ENCODE results near the gene STRADA.

The STRADA gene

DNA sequence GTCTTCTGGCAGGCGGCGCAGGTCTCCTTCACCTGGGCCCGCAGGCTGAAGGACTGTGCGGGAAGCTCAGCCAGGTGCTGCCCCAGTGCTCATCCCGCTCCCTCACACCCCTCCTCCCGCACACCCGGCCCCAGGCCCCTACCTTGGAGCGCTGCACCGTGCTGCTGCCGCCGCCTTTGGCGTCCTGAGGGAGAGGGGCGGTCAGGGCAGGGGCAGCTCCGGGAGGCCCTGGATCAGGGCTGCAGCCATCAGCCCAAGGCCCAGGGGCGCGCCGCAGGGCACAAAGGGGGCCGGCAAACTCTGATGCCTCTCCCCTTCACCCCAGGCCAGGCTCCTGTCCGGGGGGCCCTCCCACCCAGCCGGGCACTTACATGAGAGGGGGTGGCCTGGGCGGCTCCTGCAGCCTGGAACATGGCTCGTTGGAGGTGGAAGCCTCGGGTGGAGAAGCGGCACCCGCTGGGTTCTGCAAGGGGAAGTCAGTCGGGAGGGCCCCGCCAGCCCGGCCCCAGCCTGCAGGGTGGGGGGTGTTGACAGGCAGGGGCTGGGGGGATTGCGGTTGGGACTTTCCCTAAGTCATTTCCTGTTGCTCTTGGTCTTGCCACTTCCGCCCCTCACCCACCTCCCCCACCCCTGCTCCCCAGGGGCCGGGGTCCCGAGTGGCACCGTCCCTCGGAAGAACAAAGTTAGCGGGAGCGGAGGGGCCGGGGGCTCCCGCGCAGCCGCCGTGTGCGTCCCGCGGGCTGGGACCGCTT lies 42.5 kb downstream of the STRADA start:
- Mint-ChIP-seq H3K27me3 (no peaks in the 10 kb centered on the region), H3K36me3 (peaks cover 5% of the 10 kb centered on the region), H3K9me3 (no peaks in the 10 kb centered on the region)

DNA sequence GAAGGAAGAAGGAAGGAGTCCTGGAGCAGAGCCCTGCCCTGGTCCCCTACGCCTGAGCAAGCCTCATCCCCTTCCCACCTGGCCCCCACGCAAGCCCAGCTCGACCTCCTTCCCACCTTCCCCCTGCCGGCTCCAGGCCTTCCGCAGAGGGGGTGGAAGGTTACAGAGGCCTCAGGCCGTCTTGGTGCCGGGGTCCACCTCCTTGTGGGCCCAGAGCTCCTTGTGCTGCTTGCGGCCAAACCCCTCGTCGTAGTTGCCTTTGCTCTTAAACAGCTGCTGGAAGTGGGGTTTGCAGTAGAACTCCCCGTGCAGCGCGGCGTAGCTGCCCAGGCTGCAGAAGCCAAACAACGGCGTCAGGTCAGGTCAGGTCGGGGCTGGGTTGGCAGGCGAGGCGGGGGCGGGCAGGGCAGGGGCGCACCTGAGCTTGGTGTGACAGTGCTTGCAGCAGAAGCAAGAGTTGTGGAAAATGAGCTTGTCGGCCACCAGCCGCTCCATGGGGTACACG lies 43.2 kb downstream of the STRADA start:
- peak overlapping the region; percentile 90 for H3K4me3 Mint-ChIP-seq
- H3K27ac Mint-ChIP-seq, result peak overlapping the region; percentile 95
- no peaks in the 10 kb centered on the region for H3K27me3 Mint-ChIP-seq
- H3K4me1 Mint-ChIP-seq, result peaks cover 71% of the 10 kb centered on the region
- peaks cover 2% of the 10 kb centered on the region for H3K36me3 Mint-ChIP-seq
- H3K9me3 Mint-ChIP-seq, result no peaks in the 10 kb centered on the region

More for the DNA sequence above, 42.5 kb downstream of the STRADA start:
- peaks cover 71% of the 10 kb centered on the region for H3K4me1 Mint-ChIP-seq
- H3K4me3 Mint-ChIP-seq, result peak overlapping the region; percentile 90
- H3K27ac Mint-ChIP-seq, result peak overlapping the region; percentile 65

DNA sequence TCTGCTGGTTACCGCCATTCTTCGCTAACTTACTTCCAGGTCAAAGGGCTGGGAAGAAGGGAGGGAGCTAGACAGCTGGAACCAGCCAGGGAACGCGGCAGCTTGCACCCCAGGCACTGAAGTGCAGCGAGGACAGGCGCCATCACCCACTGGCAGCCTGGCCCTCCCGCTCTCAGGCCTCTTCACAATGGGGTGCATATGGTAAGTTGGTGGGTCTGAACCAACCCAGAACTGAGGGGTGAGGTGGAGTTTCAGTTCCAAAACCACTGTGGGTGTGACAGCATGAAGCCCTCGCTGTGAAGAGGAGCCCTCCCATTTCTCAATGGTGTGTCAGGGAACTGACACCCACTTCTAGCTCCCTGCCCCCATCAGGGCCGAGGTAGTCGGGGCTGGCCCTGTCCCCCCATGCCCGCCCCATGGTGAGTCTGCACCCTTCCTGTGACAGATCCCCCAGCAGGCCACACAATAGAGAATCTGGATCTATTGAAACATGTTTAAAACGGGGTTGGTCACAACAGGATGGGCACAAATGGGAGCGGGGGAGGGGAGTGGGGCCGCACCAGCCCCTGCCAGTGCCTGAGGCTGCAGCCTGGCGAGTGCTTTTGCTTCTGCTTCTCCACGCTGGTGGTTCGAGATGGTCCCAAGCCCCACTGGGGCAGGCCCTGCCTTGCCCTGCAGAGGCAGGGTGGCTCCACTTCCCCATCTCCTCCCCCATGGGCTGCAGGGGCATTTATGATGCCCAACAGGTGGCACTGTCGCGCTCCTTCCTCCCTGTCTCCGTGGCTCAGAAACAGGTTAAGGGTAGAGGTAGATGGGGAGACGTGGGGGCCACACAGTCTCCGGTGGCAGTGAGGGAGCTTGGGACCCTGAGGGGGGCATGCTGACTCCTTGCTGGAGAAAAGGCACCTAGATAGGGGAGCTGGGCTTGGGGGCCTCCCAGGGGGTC lies 44.0 kb downstream of the STRADA start:
- Mint-ChIP-seq H3K4me3 (peak overlapping the region; percentile 90), H3K27me3 (no peaks in the 10 kb centered on the region), H3K36me3 (peaks cover 2% of the 10 kb centered on the region), H3K9me3 (no peaks in the 10 kb centered on the region), H3K4me1 (peaks cover 71% of the 10 kb centered on the region), H3K27ac (peak overlapping the region; percentile 88)

DNA sequence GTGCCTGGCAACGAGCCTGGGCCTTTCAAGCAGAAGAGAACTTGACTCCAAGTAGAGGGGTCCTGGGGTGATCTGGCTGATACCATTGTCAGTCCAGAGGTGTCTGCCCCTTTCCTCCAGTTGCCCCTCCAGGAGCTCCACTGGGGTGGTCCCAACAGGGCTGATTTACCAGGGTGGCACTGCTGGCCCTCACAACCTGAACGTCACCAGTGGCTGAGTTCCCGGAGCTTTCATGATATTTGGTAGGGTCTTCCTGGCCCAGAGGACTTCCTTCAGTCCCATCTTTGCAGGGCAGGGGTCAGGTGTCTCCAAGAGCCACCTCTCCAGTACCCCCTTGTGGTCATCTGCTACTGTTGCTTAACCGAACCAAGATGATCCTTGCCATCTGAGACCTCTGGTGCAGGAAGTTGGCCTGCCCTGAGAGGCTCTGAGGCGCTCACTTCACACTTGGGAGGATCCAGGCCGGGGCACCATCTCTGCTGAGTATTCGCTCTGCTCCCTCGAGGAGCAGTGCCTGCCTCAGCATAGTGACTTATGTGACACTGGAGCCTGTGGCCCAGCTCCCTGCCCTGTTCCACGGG lies 45.1 kb downstream of the STRADA start:
- Mint-ChIP-seq H3K36me3 (peaks cover 2% of the 10 kb centered on the region), H3K9me3 (no peaks in the 10 kb centered on the region), H3K27me3 (no peaks in the 10 kb centered on the region), H3K4me1 (peaks cover 63% of the 10 kb centered on the region), H3K4me3 (peak overlapping the region; percentile 90), H3K27ac (peak overlapping the region; percentile 72)

DNA sequence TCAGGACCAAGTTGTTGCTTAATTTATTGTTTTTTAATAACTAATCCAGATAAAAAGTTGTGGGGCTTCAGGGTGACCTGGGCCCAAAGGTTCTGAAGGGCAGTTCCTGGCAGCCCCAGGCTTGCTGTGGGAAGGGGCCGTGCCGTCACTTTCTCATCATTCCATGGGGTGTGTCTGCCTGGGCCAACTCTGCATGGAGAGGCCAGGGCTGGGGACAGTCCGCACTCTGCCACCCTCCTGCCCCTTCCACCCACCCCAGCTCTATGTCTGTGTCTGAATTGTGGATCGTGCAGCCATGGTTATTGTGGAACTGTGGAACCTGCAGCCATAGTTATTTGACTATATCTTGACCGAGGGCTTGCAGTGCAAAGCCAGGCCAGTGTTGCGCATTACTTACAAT lies 45.7 kb downstream of the STRADA start:
- Mint-ChIP-seq H3K27ac (peak overlapping the region; percentile 72), H3K36me3 (peaks cover 2% of the 10 kb centered on the region), H3K9me3 (no peaks in the 10 kb centered on the region), H3K4me3 (peak overlapping the region; percentile 90), H3K27me3 (no peaks in the 10 kb centered on the region), H3K4me1 (peaks cover 59% of the 10 kb centered on the region)

DNA sequence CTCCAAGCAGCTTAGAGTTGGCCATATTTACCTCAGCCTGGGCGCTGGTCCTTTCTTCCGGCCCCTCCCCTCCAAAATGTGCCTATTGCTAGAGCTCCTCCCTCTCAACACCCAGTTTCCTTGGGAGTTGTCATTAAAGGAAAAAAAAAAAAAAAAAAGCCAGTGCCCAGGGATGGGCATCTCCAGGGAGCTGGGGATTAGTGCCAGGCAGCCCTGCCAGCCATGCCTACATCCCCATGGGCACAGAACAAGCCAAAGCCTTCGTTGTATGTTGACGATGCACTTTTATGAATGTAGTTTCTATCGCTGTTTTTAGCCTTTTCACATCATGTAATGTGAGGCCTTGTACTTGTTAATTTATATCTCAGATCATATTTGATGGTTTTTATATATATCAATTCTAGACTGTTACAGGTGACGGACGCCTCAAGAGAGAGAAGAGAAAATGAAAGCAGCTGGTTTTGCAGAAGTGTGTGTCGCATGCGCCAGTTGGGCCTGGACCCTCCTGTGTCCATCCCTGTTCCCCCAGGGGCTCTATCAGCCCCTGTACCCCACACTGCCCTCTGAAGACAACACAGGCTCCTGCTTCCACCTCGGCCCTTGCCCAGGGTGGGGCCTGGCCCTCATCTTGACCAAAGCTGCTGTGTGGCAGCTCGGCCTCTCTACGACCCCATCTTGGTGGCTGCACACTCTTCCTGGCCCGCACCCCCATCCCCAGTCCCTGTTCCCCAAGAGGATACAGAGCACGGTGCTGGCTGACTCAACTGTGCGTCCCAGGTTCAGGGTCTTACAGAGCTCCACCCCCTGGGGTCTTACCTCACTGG lies 46.4 kb downstream of the STRADA start:
- Mint-ChIP-seq H3K9me3 (no peaks in the 10 kb centered on the region), H3K27me3 (no peaks in the 10 kb centered on the region), H3K27ac (peak overlapping the region; percentile 77), H3K4me1 (peaks cover 59% of the 10 kb centered on the region), H3K36me3 (peaks cover 2% of the 10 kb centered on the region), H3K4me3 (peak overlapping the region; percentile 60)

DNA sequence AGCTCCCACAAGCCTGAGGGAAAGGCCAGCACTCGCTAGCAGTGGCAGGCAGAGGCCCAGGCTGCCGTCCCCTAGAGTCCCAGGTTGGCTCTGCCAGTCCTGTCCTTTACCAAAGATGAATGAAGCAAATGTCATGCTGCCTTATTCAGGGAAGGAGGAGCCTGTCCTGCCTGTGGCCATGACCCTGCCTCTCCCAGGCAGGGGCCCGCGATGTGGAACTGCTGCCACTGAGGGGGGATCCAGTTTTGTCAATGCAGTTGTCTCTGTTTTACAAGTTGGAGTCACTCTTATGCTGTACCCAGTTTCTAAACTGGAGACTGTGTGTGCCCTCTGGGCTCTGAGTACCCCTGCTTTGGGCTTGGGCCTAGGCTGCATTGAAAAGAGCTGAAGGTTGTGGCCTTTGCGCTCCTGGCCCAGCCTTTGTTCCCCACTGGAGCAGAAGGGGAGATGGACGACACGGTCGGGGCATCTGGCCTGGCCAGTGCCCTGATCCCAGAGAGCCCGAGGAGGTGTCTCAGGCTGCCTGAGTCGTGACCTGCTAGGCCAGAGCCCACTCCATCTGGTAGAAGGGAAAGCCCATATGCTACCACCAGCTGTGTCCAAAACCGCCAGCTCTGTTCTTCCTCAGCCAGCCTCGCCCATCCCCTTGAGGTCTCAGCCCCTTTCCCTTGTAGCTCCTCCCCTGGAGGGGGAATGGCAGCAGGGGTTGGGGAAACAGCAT lies 47.2 kb downstream of the STRADA start:
- peaks cover 59% of the 10 kb centered on the region for H3K4me1 Mint-ChIP-seq
- H3K27me3 Mint-ChIP-seq, result no peaks in the 10 kb centered on the region
- no peak overlapping the region for H3K4me3 Mint-ChIP-seq
- H3K9me3 Mint-ChIP-seq, result no peaks in the 10 kb centered on the region
- H3K27ac Mint-ChIP-seq, result peak overlapping the region; percentile 77
- H3K36me3 Mint-ChIP-seq, result peaks cover 2% of the 10 kb centered on the region

DNA sequence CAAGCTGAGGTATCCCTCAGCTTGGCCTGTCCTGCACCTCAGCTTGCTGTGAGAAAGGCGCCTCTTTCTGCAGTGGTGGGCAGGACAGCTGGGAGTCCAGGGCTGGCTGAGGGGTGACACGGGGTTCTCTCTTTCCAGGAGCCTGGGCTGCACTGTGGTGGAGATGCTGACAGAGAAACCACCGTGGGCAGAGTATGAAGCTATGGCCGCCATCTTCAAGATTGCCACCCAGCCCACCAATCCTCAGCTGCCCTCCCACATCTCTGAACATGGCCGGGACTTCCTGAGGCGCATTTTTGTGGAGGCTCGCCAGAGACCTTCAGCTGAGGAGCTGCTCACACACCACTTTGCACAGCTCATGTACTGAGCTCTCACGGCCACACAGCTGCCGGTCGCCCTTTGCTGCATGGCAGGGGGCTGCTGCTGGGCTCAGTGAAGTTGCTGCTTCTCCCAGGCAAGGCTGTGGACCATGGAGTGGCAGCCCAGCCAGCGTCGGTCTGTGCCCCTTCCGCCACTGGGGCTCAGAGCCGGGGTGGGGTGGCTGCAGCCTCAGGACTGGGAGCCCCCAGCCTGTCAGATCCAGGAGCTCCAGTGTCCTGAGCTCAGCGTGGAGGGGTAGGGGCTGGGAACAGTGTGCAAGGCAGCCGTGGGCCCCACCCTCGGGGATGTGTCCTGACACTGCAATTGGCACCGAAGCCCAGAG lies 48.0 kb downstream of the STRADA start:
- peaks cover 2% of the 10 kb centered on the region for H3K36me3 Mint-ChIP-seq
- H3K27ac Mint-ChIP-seq, result peak overlapping the region; percentile 88
- H3K9me3 Mint-ChIP-seq, result no peaks in the 10 kb centered on the region
- H3K4me3 Mint-ChIP-seq, result no peak overlapping the region
- H3K4me1 Mint-ChIP-seq, result peaks cover 59% of the 10 kb centered on the region
- no peaks in the 10 kb centered on the region for H3K27me3 Mint-ChIP-seq

DNA sequence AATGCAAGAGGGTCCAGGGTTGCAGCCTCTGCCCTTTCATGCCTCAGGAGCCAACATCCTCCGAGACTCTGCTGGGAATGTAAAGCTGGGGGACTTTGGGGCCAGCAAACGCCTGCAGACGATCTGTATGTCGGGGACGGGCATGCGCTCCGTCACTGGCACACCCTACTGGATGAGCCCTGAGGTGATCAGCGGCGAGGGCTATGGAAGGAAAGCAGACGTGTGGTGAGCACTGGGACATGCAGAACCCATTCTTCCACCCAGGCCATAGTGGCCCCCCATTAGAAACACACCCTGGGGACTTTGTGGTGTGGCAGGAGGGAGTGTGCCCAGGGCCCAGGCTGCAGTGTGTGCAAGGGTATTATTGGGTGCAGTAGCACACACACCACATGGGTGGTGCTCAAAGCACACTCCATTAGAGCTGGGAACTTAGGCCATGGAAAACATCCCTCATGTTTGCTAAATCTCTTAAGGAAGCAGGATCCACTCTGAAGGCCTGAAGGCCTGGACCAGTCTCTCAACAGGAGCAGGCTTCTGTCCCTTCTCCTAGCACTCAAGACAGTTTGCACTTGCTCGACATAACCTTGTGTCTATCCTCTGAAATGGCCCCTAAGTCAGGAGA lies 49.3 kb downstream of the STRADA start:
- H3K36me3 Mint-ChIP-seq, result no peaks in the 10 kb centered on the region

DNA sequence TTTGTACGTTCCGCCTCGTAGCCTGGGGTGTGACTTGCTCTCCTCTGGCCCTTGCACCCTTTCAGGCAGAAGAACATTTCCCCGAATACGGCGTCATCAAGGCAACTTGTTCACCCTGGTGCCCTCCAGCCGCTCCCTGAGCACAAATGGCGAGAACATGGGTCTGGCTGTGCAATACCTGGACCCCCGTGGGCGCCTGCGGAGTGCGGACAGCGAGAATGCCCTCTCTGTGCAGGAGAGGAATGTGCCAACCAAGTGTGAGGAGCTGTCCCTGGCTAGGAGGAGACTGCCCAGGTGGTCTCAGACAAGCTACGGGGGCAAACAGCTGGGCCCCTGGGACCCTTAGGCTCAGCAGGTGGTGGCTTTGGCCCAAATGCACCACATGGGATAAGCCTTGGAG lies 52.1 kb downstream of the STRADA start:
- no peaks in the 10 kb centered on the region for H3K36me3 Mint-ChIP-seq
- H3K27ac Mint-ChIP-seq, result no peak overlapping the region
- no peaks in the 10 kb centered on the region for H3K9me3 Mint-ChIP-seq
- peaks cover 22% of the 10 kb centered on the region for H3K4me1 Mint-ChIP-seq
- H3K4me3 Mint-ChIP-seq, result no peak overlapping the region
- no peaks in the 10 kb centered on the region for H3K27me3 Mint-ChIP-seq

More for the DNA sequence above, 49.3 kb downstream of the STRADA start:
- Mint-ChIP-seq H3K27ac (peak overlapping the region; percentile 81), H3K9me3 (no peaks in the 10 kb centered on the region), H3K4me1 (peaks cover 50% of the 10 kb centered on the region), H3K27me3 (no peaks in the 10 kb centered on the region), H3K4me3 (no peak overlapping the region)

DNA sequence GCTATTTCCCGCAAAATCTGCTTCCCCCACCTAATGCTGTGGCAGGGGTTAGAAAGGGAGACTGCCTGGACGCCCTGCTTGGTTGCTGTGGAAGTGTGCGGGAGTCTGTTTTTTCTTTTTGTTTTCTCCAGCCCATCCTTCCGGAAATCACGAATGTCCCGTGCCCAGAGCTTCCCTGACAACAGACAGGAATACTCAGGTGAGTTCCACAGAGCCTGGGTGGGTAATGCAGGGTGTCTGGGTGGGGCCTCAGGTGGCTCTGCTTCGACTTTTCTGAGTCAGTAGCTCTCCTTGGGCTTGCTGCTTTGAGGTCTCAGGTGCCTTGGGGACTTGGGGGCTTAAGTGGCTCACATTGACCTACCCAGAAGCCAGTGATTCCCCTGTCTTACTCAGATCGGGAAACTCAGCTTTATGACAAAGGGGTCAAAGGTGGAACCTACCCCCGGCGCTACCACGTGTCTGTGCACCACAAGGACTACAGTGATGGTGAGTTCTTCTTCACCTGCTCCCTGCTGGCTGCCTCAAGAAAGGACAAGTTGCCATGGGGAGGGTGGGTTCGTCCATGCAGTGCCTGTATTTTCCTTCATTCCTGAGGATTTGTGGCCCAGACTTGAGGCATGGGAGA lies 53.1 kb downstream of the STRADA start:
- no peaks in the 10 kb centered on the region for H3K27me3 Mint-ChIP-seq
- peaks cover 12% of the 10 kb centered on the region for H3K4me1 Mint-ChIP-seq
- no peaks in the 10 kb centered on the region for H3K36me3 Mint-ChIP-seq
- peak overlapping the region; percentile 35 for H3K27ac Mint-ChIP-seq
- H3K4me3 Mint-ChIP-seq, result no peak overlapping the region
- no peaks in the 10 kb centered on the region for H3K9me3 Mint-ChIP-seq

DNA sequence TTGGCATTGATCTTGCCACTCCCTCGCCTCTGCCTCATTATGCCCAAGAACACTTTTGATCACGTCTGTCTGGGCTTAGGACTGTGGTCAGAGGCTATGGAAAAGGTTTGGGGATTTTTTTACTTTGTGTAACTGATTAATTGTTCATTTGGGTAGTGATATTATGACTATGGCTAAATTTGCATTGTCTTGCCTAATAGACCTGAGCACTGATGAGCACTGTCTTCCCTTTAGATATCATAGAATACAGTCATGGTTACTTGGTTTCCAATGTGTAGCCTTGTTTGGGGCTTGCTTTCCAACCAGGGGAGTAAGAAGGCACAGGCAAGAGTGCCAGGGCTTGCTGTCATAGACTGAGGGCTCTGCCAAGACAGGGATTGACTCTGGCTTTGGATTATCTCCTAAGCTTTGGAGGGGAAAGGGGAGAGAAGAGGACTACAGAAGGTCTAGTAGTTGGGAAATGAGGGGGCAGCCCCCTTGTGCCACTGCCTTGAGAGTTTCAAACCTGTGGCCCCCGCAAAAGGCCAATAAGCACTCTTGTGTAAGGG lies 55.4 kb downstream of the STRADA start:
- no peaks in the 10 kb centered on the region for H3K27me3 Mint-ChIP-seq

DNA sequence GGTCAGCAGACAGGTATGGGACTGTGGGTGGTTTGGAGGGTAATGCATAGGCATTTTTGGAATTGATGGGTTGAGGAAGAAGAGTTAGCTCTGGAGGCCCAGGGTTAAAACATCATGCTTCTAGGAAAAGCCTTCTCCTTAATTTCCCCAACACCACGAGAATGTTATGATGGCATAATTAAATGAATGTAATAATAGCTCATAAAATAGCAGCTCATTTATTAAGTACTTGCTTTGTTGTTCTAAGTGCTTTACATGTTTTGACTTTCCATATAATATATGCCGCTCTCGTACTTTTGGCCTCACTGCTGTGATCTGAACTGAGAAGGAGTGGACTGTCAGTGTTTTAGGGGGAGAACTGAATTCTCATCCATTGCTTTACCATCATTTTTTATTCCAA lies 56.0 kb downstream of the STRADA start:
- no peaks in the 10 kb centered on the region for H3K27me3 Mint-ChIP-seq
- no peak overlapping the region for H3K4me3 Mint-ChIP-seq
- no peaks in the 10 kb centered on the region for H3K36me3 Mint-ChIP-seq
- no peaks in the 10 kb centered on the region for H3K9me3 Mint-ChIP-seq
- H3K4me1 Mint-ChIP-seq, result peaks cover 8% of the 10 kb centered on the region
- H3K27ac Mint-ChIP-seq, result peak overlapping the region; percentile 86

More for the DNA sequence above, 55.4 kb downstream of the STRADA start:
- H3K36me3 Mint-ChIP-seq, result no peaks in the 10 kb centered on the region
- H3K4me1 Mint-ChIP-seq, result peaks cover 5% of the 10 kb centered on the region
- no peak overlapping the region for H3K4me3 Mint-ChIP-seq
- H3K27ac Mint-ChIP-seq, result peak overlapping the region; percentile 86
- no peaks in the 10 kb centered on the region for H3K9me3 Mint-ChIP-seq
